HCT116 (cell line): ENCODE measurements around the gene CDYL. TPM values are rescaled to one million over a fixed set of nuclear protein-coding genes. Genes with fewer than 3 reads are reported as not detected.

Experiments used
- ATAC-seq: fragments of 200-7000 bp; cut with Tn5 transposase; 2 replicates; pipeline ENCODE4 v1.9.1; 2020; ENCODE audit warnings: mild to moderate bottlenecking, moderate library complexity
- BruUV-seq: library from RNA; stranded (reverse); fragments of 400-500 nt; replicated peaks from 2 replicates; lab custom pipeline; 2021; lab: Mats Ljungman, UMichigan
- CTCF ChIA-PET: fragments of 300-600 bp; sonication (Branson Sonifier 250); formaldehyde crosslinking; loops from one replicate; lab custom pipeline; 2021; ENCODE audit warnings: antibody characterized with exemption; lab: Charles Lee
- POLR2A ChIA-PET: fragments of 300-600, 350-600 bp; sonication (Branson Sonifier 250); formaldehyde crosslinking; loops from one replicate; lab custom pipeline; 2021; ENCODE audit warnings: antibody characterized with exemption; lab: Charles Lee
- RAD21 ChIA-PET, 2 experiments: fragments of 300-600 bp; sonication (Branson Sonifier 250); formaldehyde crosslinking; loops; one replicate each; lab custom pipeline; 2023; ENCODE audit warnings: low total read pairs in 2 of 2; ENCODE audit not compliant: uncharacterized antibody in 2 of 2, unreplicated experiment in 2 of 2, low non-redundant PET in 1 of 2; lab: Charles Lee
- DNase-seq: peaks from one replicate; pipeline ENCODE4 v3.0.0-alpha.2; 2010; ENCODE audit warnings: low read depth, low spot score
- H2AFZ ChIP-seq: fragments of 200-600 bp; shearing (Covaris generic), sonication (generic); 2 replicates; pipeline ENCODE4 v1.6.1; 2017; ENCODE audit warnings: low read depth, mixed run types, mixed read lengths, antibody characterized with exemption, low read length; ENCODE audit not compliant: poor library complexity, severe bottlenecking
- H3K27ac ChIP-seq: 2 replicates; pipeline ENCODE4 v1.5.1; 2012; ENCODE audit warnings: low read depth, low read length
- H3K27me3 ChIP-seq: fragments of 200-600 bp; sonication (generic); 2 replicates; pipeline ENCODE4 v1.6.1; 2016; ENCODE audit warnings: mixed run types, low read length, mixed read lengths; ENCODE audit not compliant: insufficient read depth
- H3K36me3 ChIP-seq, 2 experiments: fragments of 200-500 bp in 1 of 2; fragments of 200-600 bp in 1 of 2; sonication (Bioruptor generic) in 1 of 2; sonication (generic) in 1 of 2; 2 replicates each; pipeline versions ENCODE4 v1.5.1 to v1.6.1; 2014 to 2016; ENCODE audit warnings: low read length in 2 of 2, inconsistent platforms in 1 of 2, mixed read lengths in 1 of 2, mixed run types in 1 of 2; ENCODE audit not compliant: insufficient read depth in 2 of 2, control insufficient read depth in 1 of 2
- H3K4me1 ChIP-seq, 2 experiments: fragments of 200-600 bp in 1 of 2; sonication (generic) in 1 of 2; 2 replicates each; pipeline versions ENCODE4 v1.5.1 to v1.6.1; 2012 to 2017; ENCODE audit warnings: low read length in 2 of 2, inconsistent platforms in 1 of 2, mild to moderate bottlenecking in 1 of 2, mixed read lengths in 1 of 2, mixed run types in 1 of 2, moderate library complexity in 1 of 2; ENCODE audit not compliant: insufficient read depth in 2 of 2, control insufficient read depth in 1 of 2
- H3K4me2 ChIP-seq: fragments of 200-600 bp; sonication (generic); 2 replicates; pipeline ENCODE4 v1.6.1; 2017; ENCODE audit warnings: mixed run types, low read length, mixed read lengths
- H3K4me3 ChIP-seq, 2 experiments: fragments of 200-600 bp in 1 of 2; sonication (generic) in 1 of 2; replicated peaks in 1 of 2; 2 replicates each; pipeline ENCODE4 v1.5.1; 2011 to 2016; ENCODE audit warnings: low read length in 2 of 2, control low read depth in 1 of 2, low read depth in 1 of 2, mild to moderate bottlenecking in 1 of 2, mixed read lengths in 1 of 2, mixed run types in 1 of 2
- H3K79me2 ChIP-seq: fragments of 200-600 bp; sonication (generic); 2 replicates; pipeline ENCODE4 v1.6.1; 2017; ENCODE audit warnings: mild to moderate bottlenecking, mixed run types, low read length, moderate library complexity, mixed read lengths; ENCODE audit not compliant: insufficient read depth
- H3K9ac ChIP-seq: fragments of 200-600 bp; sonication (generic); 2 replicates; pipeline ENCODE4 v1.6.1; 2016; ENCODE audit warnings: low read length, mixed read lengths
- H3K9me2 ChIP-seq: fragments of 200-600 bp; sonication (generic), shearing (Covaris generic); 2 replicates; pipeline ENCODE4 v1.6.1; 2017; ENCODE audit warnings: mixed run types, mild to moderate bottlenecking, moderate library complexity; ENCODE audit not compliant: insufficient read depth
- H3K9me3 ChIP-seq, 2 experiments: fragments of 200-500 bp in 1 of 2; fragments of 200-600 bp in 1 of 2; sonication (Bioruptor generic) in 1 of 2; sonication (generic) in 1 of 2; 2 replicates each; pipeline ENCODE4 v1.6.1; 2014 to 2017; ENCODE audit warnings: low read length in 2 of 2, mixed read lengths in 2 of 2, inconsistent platforms in 1 of 2, low read depth in 1 of 2, mild to moderate bottlenecking in 1 of 2, mixed run types in 1 of 2, moderate library complexity in 1 of 2; ENCODE audit not compliant: control insufficient read depth in 1 of 2, insufficient read depth in 1 of 2
- H4K20me1 ChIP-seq: fragments of 200-600 bp; sonication (generic), shearing (Covaris generic); 2 replicates; pipeline ENCODE4 v1.6.1; 2017; ENCODE audit warnings: mixed run types, mild to moderate bottlenecking, moderate library complexity; ENCODE audit not compliant: insufficient read depth
- ATF3 ChIP-seq: IDR thresholded peaks from 2 replicates; pipeline ENCODE4 v1.6.1; 2012
- CBX3 ChIP-seq: IDR thresholded peaks from 2 replicates; pipeline ENCODE4 v1.6.1; 2012; ENCODE audit warnings: low read depth
- JUND ChIP-seq: IDR thresholded peaks from 2 replicates; pipeline ENCODE4 v1.6.1; 2012
- MAX ChIP-seq: IDR thresholded peaks from 2 replicates; pipeline ENCODE4 v1.6.1; 2012
- RAD21 ChIP-seq: IDR thresholded peaks from 2 replicates; pipeline ENCODE4 v1.6.1; 2012; ENCODE audit warnings: low read depth, mild to moderate bottlenecking
- TCF7L2 ChIP-seq: IDR thresholded peaks from 2 replicates; pipeline ENCODE4 v1.7.0; 2011; ENCODE audit warnings: borderline replicate concordance, inconsistent platforms; ENCODE audit not compliant: insufficient read depth, insufficient read length; ENCODE audit errors: extremely low read depth
- ZBTB33 ChIP-seq: IDR thresholded peaks from 2 replicates; pipeline ENCODE4 v1.6.1; 2011; ENCODE audit warnings: mild to moderate bottlenecking, low read length, moderate library complexity; ENCODE audit not compliant: insufficient replicate concordance; ENCODE audit errors: extremely low read depth
- intact Hi-C: fragments of 100-400 bp; cut with micrococcal nuclease; formaldehyde crosslinking; loops from 2 replicates; pipeline ENCODE4 v1.10.0; 2022
- total RNA-seq: library from RNA; stranded (reverse); gene quantifications from one replicate; pipeline ENCODE4 v1.2.1, GENCODE V29; 2021; ENCODE audit not compliant: unreplicated experiment

The CDYL gene
- total RNA-seq, 1 experiment from 2014 or later = 42.6 TPM

GRCh38 chr6:4804095-4804494, 27.9 kb downstream of the CDYL start:
- H3K9ac ChIP-seq = no peak overlapping the region
- POLR2A ChIA-PET = no interaction called here
- peaks cover 23% of the 10 kb centered on the region; the same call in 1 of the 2 replicates for H4K20me1 ChIP-seq

More at GRCh38 chr6:4804095-4804494, 27.9 kb downstream of the CDYL start:
- H3K4me2 ChIP-seq = no peak overlapping the region
- 0 out of 2 replicates have a peak, but pooled peaks have one; percentile 27 for ATAC-seq
- H3K27me3 ChIP-seq = no peaks in the 10 kb centered on the region
- no peak overlapping the region for H3K4me3 ChIP-seq
- intact Hi-C loops = loop anchor here (10.0 kb wide), 1 partner anchor 131 kb away; no protein-coding TSS in a partner anchor
- no peaks in the 10 kb centered on the region for H3K9me2 ChIP-seq
- ChIA-PET RAD21 (no interaction called here), CTCF (interaction anchor here (1.4 kb wide), 1 partner anchor 14 kb away, joined by 5 read pairs; no protein-coding TSS in a partner anchor)
- H2AFZ ChIP-seq = no peak overlapping the region
- peaks cover 0 to 7% of the 10 kb centered on the region in 2 experiments; a peak in 1 of 4 replicates for H3K9me3 ChIP-seq
- TF ChIP-seq ATF3 (no peak), MAX (no peak), ZBTB33 (no peak), JUND (no peak), TCF7L2 (no peak), RAD21 (no peak), CBX3 (no peak)
- peaks cover 98% of the 10 kb centered on the region for H3K79me2 ChIP-seq
- no peaks in the 10 kb centered on the region for H3K36me3 ChIP-seq
- H3K27ac ChIP-seq = no peak overlapping the region
- no TSS peak for BruUV-seq
- peaks cover 0 to 12% of the 10 kb centered on the region in 2 experiments; a peak in 3 of 4 replicates for H3K4me1 ChIP-seq
- DNase-seq = no peak
